ENCODE measurements around the gene ELL.

DNA sequence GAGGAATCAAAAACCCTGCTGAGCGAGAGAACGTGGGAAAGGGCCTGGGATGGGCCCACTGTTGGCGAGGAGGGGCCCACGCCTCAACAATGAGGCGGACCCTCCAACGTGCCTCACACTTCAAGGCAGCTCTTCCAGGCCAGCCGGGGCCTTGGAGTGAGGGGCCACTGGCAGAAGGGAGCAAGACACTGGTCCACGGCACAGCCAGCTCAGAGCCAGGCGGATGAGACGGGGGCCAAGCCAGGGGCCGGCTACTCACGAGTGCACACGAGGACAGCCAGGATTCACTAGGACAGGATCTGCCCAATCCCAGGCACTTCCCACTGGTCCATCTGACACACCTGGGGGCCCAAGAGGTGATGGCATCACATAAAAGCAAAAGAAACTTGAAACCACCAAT lies 20.5 kb downstream of the ELL start:
- no peak for TF ChIP-seq POLR2A (IDR thresholded peaks at IDR 0.05)
- TF ChIP-seq, protein P1, sequence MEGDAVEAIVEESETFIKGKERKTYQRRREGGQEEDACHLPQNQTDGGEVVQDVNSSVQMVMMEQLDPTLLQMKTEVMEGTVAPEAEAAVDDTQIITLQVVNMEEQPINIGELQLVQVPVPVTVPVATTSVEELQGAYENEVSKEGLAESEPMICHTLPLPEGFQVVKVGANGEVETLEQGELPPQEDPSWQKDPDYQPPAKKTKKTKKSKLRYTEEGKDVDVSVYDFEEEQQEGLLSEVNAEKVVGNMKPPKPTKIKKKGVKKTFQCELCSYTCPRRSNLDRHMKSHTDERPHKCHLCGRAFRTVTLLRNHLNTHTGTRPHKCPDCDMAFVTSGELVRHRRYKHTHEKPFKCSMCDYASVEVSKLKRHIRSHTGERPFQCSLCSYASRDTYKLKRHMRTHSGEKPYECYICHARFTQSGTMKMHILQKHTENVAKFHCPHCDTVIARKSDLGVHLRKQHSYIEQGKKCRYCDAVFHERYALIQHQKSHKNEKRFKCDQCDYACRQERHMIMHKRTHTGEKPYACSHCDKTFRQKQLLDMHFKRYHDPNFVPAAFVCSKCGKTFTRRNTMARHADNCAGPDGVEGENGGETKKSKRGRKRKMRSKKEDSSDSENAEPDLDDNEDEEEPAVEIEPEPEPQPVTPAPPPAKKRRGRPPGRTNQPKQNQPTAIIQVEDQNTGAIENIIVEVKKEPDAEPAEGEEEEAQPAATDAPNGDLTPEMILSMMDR (IDR thresholded peaks at IDR 0.05 in 4 of 5, conservative IDR thresholded peaks at IDR 0.05 in 1 of 5) = no peak
